ENCODE results near the gene BOC. TPM values are rescaled to one million over a fixed set of nuclear protein-coding genes. Genes with fewer than 3 reads are reported as not detected.

Gene BOC
- total and polyA plus RNA-seq, 10 of the 15 experiments (the other 5 are each of a cell fraction or from before 2014, with no cell fraction given): 0.18 TPM; not detected in 9

GRCh38 chr3:113247675-113248458, 36.5 kb downstream of the BOC start:
- no peaks in the 10 kb centered on the region for H3K79me2 ChIP-seq (ENCODE audit: control insufficient read depth, insufficient read depth, low read length)
- ATAC-seq: no peak
- H3K4me1 ChIP-seq (ENCODE audit: control insufficient read depth, insufficient read depth, low read length): no peaks in the 10 kb centered on the region
- DNase-seq (ENCODE audit: low read depth, low spot score): no peak
- no peak overlapping the region for H3K4me3 ChIP-seq
- no peaks in the 10 kb centered on the region for H3K9me3 ChIP-seq (replicated peaks; ENCODE audit: control insufficient read depth, insufficient read depth, low read length)
- no peak overlapping the region for H3K27ac ChIP-seq (ENCODE audit: control insufficient read depth, insufficient read depth)
- no peak overlapping the region for H3K9ac ChIP-seq (ENCODE audit: control insufficient read depth, insufficient read depth, low read length)
- WGBS (ENCODE audit: insufficient coverage, insufficient replicate concordance, low lambda C conversion rate, missing lambda C conversion rate): 41% methylated on average over 7 of the region's 7 CpGs
- BruUV-seq (replicated peaks): no TSS peak
- H2AFZ ChIP-seq (ENCODE audit: control insufficient read depth, low read depth, low read length): no peak overlapping the region
- FAIRE-seq: no peak
- ChIA-PET CTCF (no interaction called here), RAD21 (ENCODE audit: unreplicated experiment) (no interaction called here), SMC1A (ENCODE audit: uncharacterized antibody, unreplicated experiment) (interaction anchor here (1.8 kb wide), 1 partner anchor 45 kb away, joined by 6 read pairs; no protein-coding TSS in a partner anchor), POLR2A (no interaction called here)
- H3K36me3 ChIP-seq (ENCODE audit: control insufficient read depth in 2 of 2, insufficient read depth in 2 of 2, low read length in 1 of 2): no peaks in the 10 kb centered on the region
- in situ Hi-C loops (cut with MboI): no loop called here
- intact Hi-C loops (cut with micrococcal nuclease; ENCODE audit: unreplicated experiment): no loop called here
- no peaks in the 10 kb centered on the region for H4K20me1 ChIP-seq (ENCODE audit: control insufficient read depth, insufficient read depth)
- H3K27me3 ChIP-seq (replicated peaks in 1 of 2; ENCODE audit: control insufficient read depth in 2 of 2, insufficient read depth in 2 of 2, low read length in 1 of 2): peaks cover 4 to 5% of the 10 kb centered on the region in 2 experiments; a peak in 2 of 4 replicates
- H3K4me2 ChIP-seq (ENCODE audit: control insufficient read depth, insufficient read depth): no peak overlapping the region
- TF ChIP-seq SRF (IDR thresholded peaks at IDR 0.05; ENCODE audit: low read depth in 2 of 2, low read length in 2 of 2) (no peak), HDAC6 (IDR thresholded peaks at IDR 0.05; ENCODE audit: unreplicated experiment) (no peak), EED (IDR thresholded peaks at IDR 0.05; ENCODE audit: low read depth) (no peak), CHD4 (IDR thresholded peaks at IDR 0.05) (no peak), BCLAF1 (IDR thresholded peaks at IDR 0.05) (no peak), YY1 (IDR thresholded peaks at IDR 0.05; ENCODE audit: low read depth, low read length) (no peak), SUZ12 (IDR thresholded peaks at IDR 0.05; ENCODE audit: unreplicated experiment) (no peak), SREBF2 (IDR thresholded peaks at IDR 0.05; ENCODE audit: low read length) (no peak), KDM1A (IDR thresholded peaks at IDR 0.05; ENCODE audit: borderline replicate concordance) (no peak), ATF7 (IDR thresholded peaks at IDR 0.05; ENCODE audit: low read depth) (no peak), HCFC1 (IDR thresholded peaks at IDR 0.05; ENCODE audit: low read length) (no peak), RUNX3 (IDR thresholded peaks at IDR 0.05; ENCODE audit: low read length) (no peak), ZNF687 (IDR thresholded peaks at IDR 0.05) (no peak), NR2C1 (IDR thresholded peaks at IDR 0.05) (no peak)
- TF ChIP-seq, protein P1, sequence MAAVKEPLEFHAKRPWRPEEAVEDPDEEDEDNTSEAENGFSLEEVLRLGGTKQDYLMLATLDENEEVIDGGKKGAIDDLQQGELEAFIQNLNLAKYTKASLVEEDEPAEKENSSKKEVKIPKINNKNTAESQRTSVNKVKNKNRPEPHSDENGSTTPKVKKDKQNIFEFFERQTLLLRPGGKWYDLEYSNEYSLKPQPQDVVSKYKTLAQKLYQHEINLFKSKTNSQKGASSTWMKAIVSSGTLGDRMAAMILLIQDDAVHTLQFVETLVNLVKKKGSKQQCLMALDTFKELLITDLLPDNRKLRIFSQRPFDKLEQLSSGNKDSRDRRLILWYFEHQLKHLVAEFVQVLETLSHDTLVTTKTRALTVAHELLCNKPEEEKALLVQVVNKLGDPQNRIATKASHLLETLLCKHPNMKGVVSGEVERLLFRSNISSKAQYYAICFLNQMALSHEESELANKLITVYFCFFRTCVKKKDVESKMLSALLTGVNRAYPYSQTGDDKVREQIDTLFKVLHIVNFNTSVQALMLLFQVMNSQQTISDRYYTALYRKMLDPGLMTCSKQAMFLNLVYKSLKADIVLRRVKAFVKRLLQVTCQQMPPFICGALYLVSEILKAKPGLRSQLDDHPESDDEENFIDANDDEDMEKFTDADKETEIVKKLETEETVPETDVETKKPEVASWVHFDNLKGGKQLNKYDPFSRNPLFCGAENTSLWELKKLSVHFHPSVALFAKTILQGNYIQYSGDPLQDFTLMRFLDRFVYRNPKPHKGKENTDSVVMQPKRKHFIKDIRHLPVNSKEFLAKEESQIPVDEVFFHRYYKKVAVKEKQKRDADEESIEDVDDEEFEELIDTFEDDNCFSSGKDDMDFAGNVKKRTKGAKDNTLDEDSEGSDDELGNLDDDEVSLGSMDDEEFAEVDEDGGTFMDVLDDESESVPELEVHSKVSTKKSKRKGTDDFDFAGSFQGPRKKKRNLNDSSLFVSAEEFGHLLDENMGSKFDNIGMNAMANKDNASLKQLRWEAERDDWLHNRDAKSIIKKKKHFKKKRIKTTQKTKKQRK (IDR thresholded peaks at IDR 0.05; ENCODE audit: low read depth, low read length): no peak

All from GM12878 (cell line).